Hepatocyte (in vitro differentiated cells): Measurements from ENCODE around the gene ALDH3A1. TPM values are rescaled to one million over a fixed set of nuclear protein-coding genes. Genes with fewer than 3 reads are reported as not detected.

Experiments
- DNase-seq: peaks from one replicate; pipeline ENCODE4 v3.0.0-alpha.2; 2016; ENCODE audit warnings: low spot score
- H2AFZ ChIP-seq: fragments of 200-600 bp; sonication (generic); 2 replicates; pipeline ENCODE4 v1.6.0; 2016; ENCODE audit warnings: antibody characterized with exemption, mild to moderate bottlenecking
- H3K27ac ChIP-seq: fragments of 200-600 bp; sonication (generic); 2 replicates; pipeline ENCODE4 v1.5.1; 2016; ENCODE audit warnings: mild to moderate bottlenecking
- H3K27me3 ChIP-seq: fragments of 200-600 bp; sonication (generic); 2 replicates; pipeline ENCODE4 v1.6.1; 2016
- H3K36me3 ChIP-seq: fragments of 200-600 bp; sonication (generic); replicated peaks from 2 replicates; pipeline ENCODE4 v1.5.1; 2016; ENCODE audit warnings: low read depth; ENCODE audit not compliant: insufficient read depth
- H3K4me1 ChIP-seq: fragments of 200-600 bp; sonication (generic); 2 replicates; pipeline ENCODE4 v1.5.1; 2016; ENCODE audit warnings: mild to moderate bottlenecking, moderate library complexity; ENCODE audit not compliant: insufficient read depth
- H3K4me2 ChIP-seq: fragments of 200-600 bp; sonication (generic); 2 replicates; pipeline ENCODE4 v1.6.0; 2016
- H3K4me3 ChIP-seq: fragments of 200-600 bp; sonication (generic); 2 replicates; pipeline ENCODE4 v1.5.1; 2016; ENCODE audit warnings: mild to moderate bottlenecking
- H3K79me2 ChIP-seq: fragments of 200-600 bp; sonication (generic); 2 replicates; pipeline ENCODE4 v1.6.0; 2017; ENCODE audit warnings: mild to moderate bottlenecking
- H3K9me2 ChIP-seq: fragments of 200-600 bp; sonication (generic); replicated peaks from 2 replicates; pipeline ENCODE4 v1.6.0; 2017; ENCODE audit warnings: mild to moderate bottlenecking; ENCODE audit not compliant: insufficient read depth
- H3K9me3 ChIP-seq: fragments of 200-600 bp; sonication (generic); 2 replicates; pipeline ENCODE4 v1.5.1; 2016; ENCODE audit warnings: low read depth, mild to moderate bottlenecking
- H4K20me1 ChIP-seq: fragments of 200-600 bp; sonication (generic); 2 replicates; pipeline ENCODE4 v1.6.0; 2016; ENCODE audit warnings: mild to moderate bottlenecking; ENCODE audit not compliant: insufficient read depth, poor library complexity, severe bottlenecking
- EZH2 ChIP-seq: fragments of 200-600 bp; sonication (generic); IDR thresholded peaks from 2 replicates; pipeline ENCODE4 v1.6.1; 2016; ENCODE audit warnings: antibody characterized with exemption, mild to moderate bottlenecking, borderline replicate concordance
- EZH2phosphoT487 ChIP-seq: fragments of 200-600 bp; sonication (generic); IDR thresholded peaks from one replicate; pipeline ENCODE4 v1.6.1; 2018; ENCODE audit warnings: antibody characterized with exemption, mild to moderate bottlenecking, low read depth, moderate library complexity; ENCODE audit not compliant: unreplicated experiment, severe bottlenecking
- WGBS: methylation state at CpG from one replicate; pipeline ENCODE4 v1.1.6; 2016; ENCODE audit warnings: low lambda C conversion rate; ENCODE audit errors: missing lambda C conversion rate; 5-methylcytosine and 5-hydroxymethylcytosine counted together
- polyA plus RNA-seq: library from polyadenylated mRNA; unstranded; fragments of >200 nt; fragmentation: Nextera tagmentation; extraction: Ambion mirVana; gene quantifications from 2 replicates; pipeline ENCODE4 v1.2.1, GENCODE V29; 2016
- total RNA-seq: library from RNA; depleted of rRNA; stranded (reverse); fragments of >200 nt; gene quantifications from 2 replicates; pipeline ENCODE4 v1.2.3, GENCODE V29; 2014
- TF ChIP-seq, protein P1 (sequence below): fragments of 200-600 bp; sonication (generic); IDR thresholded peaks from 2 replicates; pipeline ENCODE4 v1.5.1; 2016; ENCODE audit warnings: antibody characterized with exemption, mild to moderate bottlenecking; ENCODE audit not compliant: poor library complexity

ALDH3A1 gene
- total and polyA plus RNA-seq, 2 experiments from 2014 or later: 0.90 to 1.4 TPM

GRCh38 chr17:19712436-19713004 is 35.6 kb downstream of the ALDH3A1 start:
- no peak for DNase-seq
- Histone ChIP-seq H3K4me2 (no peak overlapping the region), H3K27ac (no peak overlapping the region), H4K20me1 (no peaks in the 10 kb centered on the region), H3K27me3 (no peaks in the 10 kb centered on the region), H3K9me3 (no peaks in the 10 kb centered on the region), H3K36me3 (no peaks in the 10 kb centered on the region), H3K4me1 (no peaks in the 10 kb centered on the region), H3K4me3 (no peak overlapping the region), H3K79me2 (no peaks in the 10 kb centered on the region), H3K9me2 (no peaks in the 10 kb centered on the region), H2AFZ (no peak overlapping the region)
- no peak for TF ChIP-seq EZH2
- TF ChIP-seq, protein P1, sequence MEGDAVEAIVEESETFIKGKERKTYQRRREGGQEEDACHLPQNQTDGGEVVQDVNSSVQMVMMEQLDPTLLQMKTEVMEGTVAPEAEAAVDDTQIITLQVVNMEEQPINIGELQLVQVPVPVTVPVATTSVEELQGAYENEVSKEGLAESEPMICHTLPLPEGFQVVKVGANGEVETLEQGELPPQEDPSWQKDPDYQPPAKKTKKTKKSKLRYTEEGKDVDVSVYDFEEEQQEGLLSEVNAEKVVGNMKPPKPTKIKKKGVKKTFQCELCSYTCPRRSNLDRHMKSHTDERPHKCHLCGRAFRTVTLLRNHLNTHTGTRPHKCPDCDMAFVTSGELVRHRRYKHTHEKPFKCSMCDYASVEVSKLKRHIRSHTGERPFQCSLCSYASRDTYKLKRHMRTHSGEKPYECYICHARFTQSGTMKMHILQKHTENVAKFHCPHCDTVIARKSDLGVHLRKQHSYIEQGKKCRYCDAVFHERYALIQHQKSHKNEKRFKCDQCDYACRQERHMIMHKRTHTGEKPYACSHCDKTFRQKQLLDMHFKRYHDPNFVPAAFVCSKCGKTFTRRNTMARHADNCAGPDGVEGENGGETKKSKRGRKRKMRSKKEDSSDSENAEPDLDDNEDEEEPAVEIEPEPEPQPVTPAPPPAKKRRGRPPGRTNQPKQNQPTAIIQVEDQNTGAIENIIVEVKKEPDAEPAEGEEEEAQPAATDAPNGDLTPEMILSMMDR: no peak
- TF ChIP-seq EZH2phosphoT487: no peak
- 87% methylated on average over 12 of the region's 12 CpGs for WGBS

DNA sequence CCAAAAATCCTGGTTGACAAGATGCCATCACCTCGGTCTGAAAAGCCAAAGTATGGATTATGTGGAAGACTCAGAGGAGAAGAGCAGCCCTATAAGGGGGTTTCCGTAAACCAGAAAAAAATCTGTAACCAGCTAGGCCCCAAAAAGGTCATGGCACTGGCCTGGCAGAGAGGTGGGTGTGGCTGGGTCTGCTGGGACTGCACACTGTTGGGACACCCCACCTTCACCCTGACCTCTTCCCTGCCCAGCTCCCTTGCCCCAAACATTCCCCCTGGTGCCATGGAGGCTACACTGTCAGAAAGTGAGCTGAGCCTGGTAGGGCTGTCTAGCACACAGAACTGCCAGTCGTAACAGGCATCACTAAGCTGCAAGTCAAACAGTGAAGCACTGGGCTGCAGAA is 38.3 kb downstream of the ALDH3A1 start:
- TF ChIP-seq EZH2phosphoT487: no peak
- TF ChIP-seq, protein P1: no peak
- no peak for TF ChIP-seq EZH2
- Histone ChIP-seq H2AFZ (no peak overlapping the region), H3K4me2 (no peak overlapping the region), H3K4me1 (no peaks in the 10 kb centered on the region), H3K79me2 (no peaks in the 10 kb centered on the region), H3K36me3 (no peaks in the 10 kb centered on the region), H3K9me3 (no peaks in the 10 kb centered on the region), H4K20me1 (no peaks in the 10 kb centered on the region), H3K27ac (no peak overlapping the region), H3K9me2 (no peaks in the 10 kb centered on the region), H3K27me3 (no peaks in the 10 kb centered on the region), H3K4me3 (no peak overlapping the region)
- DNase-seq: no peak
- WGBS: 84% methylated on average over 3 of the region's 3 CpGs

DNA sequence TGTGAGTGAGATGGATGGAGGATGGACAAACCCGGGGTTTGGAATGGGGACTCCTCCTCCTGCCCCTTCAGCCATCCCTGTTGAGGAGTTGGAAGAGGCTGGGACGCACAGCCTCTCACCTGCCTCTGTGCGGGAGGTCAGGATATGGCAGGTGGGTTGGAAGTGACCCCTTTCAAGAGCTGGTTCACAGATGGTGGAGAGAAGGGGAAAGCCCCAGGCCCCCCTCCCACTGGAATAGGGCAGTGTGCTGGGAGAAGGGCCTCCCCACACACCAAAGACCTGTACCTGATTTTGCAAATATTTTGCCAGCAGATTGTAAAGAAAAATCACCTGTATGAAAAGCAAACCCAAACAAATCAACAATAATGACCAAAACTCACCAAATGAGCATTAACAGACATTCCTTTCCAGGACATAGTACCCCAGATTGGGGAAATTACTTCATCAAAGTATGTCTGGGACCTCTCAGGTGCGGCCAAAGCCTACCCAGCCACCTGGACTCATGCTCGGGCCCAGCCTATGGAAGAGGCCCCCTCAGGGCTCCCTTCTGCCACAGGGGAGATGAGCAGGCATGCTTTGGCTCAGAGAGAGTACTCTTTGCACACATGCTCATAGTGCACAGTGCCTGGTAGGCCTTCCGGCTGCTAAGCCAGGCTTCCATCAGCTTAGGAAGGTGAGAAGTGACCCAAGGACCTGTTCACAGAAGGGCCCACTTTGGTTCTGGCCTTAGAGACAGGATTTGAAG is 39.5 kb downstream of the ALDH3A1 start:
- 87% methylated on average over 6 of the region's 6 CpGs for WGBS
- H3K36me3 ChIP-seq: no peaks in the 10 kb centered on the region
- H3K9me3 ChIP-seq: no peaks in the 10 kb centered on the region
- no peaks in the 10 kb centered on the region for H4K20me1 ChIP-seq
- H3K4me1 ChIP-seq: peaks cover 4% of the 10 kb centered on the region
- H3K79me2 ChIP-seq: no peaks in the 10 kb centered on the region
- H3K9me2 ChIP-seq: no peaks in the 10 kb centered on the region
- no peaks in the 10 kb centered on the region for H3K27me3 ChIP-seq
- no peak for DNase-seq
- H2AFZ ChIP-seq: no peak overlapping the region
- H3K4me3 ChIP-seq: no peak overlapping the region
- no peak overlapping the region for H3K4me2 ChIP-seq
- TF ChIP-seq, protein P1: no peak
- no peak for TF ChIP-seq EZH2
- TF ChIP-seq EZH2phosphoT487: no peak
- no peak overlapping the region for H3K27ac ChIP-seq
